ENCODE measurements around the gene KCNG2.

KCNG2 gene

GRCh38 chr18:79823120-79823519, 25.4 kb downstream of the KCNG2 start:
- DNase-seq, result no peak

- no peak for DNase-seq
Observed at GRCh38 chr18:79825913-79826312, 28.2 kb downstream of the KCNG2 start.

- no peak for DNase-seq
Observed at GRCh38 chr18:79826966-79827365, 29.2 kb downstream of the KCNG2 start.

- no peak for DNase-seq
Observed at GRCh38 chr18:79828258-79828657, 30.5 kb downstream of the KCNG2 start.

GRCh38 chr18:79829136-79829854, 31.6 kb downstream of the KCNG2 start:
- no peak for DNase-seq

- no peak for DNase-seq
Observed at GRCh38 chr18:79832169-79832568, 34.4 kb downstream of the KCNG2 start.

GRCh38 chr18:79834834-79835233, 37.1 kb downstream of the KCNG2 start:
- DNase-seq, result no peak

GRCh38 chr18:79841936-79842335, 44.2 kb downstream of the KCNG2 start:
- no peak for DNase-seq

GRCh38 chr18:79844999-79845563, 47.3 kb downstream of the KCNG2 start:
- DNase-seq, result no peak

- DNase-seq, result no peak
Observed at GRCh38 chr18:79846936-79847557, 49.3 kb downstream of the KCNG2 start.

GRCh38 chr18:79847606-79848293, 50.0 kb downstream of the KCNG2 start:
- DNase-seq, result no peak

GRCh38 chr18:79848294-79848578, 50.5 kb downstream of the KCNG2 start:
- DNase-seq, result no peak

GRCh38 chr18:79848579-79849327, 51.0 kb downstream of the KCNG2 start:
- DNase-seq, result no peak

GRCh38 chr18:79849328-79850207, 51.8 kb downstream of the KCNG2 start:
- no peak for DNase-seq

- no peak for DNase-seq
Observed at GRCh38 chr18:79850731-79851130, 53.0 kb downstream of the KCNG2 start.

GRCh38 chr18:79851489-79851888, 53.8 kb downstream of the KCNG2 start:
- no peak for DNase-seq

- no peak for DNase-seq
Observed at GRCh38 chr18:79851950-79852349, 54.2 kb downstream of the KCNG2 start.

GRCh38 chr18:79852561-79853302, 55.0 kb downstream of the KCNG2 start:
- DNase-seq, result no peak

GRCh38 chr18:79853303-79853992, 55.7 kb downstream of the KCNG2 start:
- DNase-seq, result no peak

- DNase-seq, result no peak
Observed at GRCh38 chr18:79853993-79854364, 56.2 kb downstream of the KCNG2 start.
